PC-9 (cell line): ENCODE results near the gene ADIRF. TPM values are rescaled to one million over a fixed set of nuclear protein-coding genes. Genes with fewer than 3 reads are reported as not detected.

Experiments
- BruUV-seq: library from RNA; stranded (reverse); fragments of 400-500 nt; replicated peaks from 2 replicates; lab custom pipeline; 2021; lab: Mats Ljungman, UMichigan
- CTCF ChIA-PET: fragments of 300-600 bp; sonication (Branson Sonifier 250); formaldehyde crosslinking; loops from one replicate; lab custom pipeline; 2022; ENCODE audit warnings: antibody characterized with exemption; lab: Charles Lee
- POLR2A ChIA-PET: fragments of 300-600 bp; sonication (Branson Sonifier 250); formaldehyde crosslinking; loops from one replicate; lab custom pipeline; 2022; ENCODE audit warnings: antibody characterized with exemption; ENCODE audit not compliant: unreplicated experiment; lab: Charles Lee
- DNase-seq, 2 experiments: peaks; one replicate each; pipeline versions ENCODE4 v3.0.0 to v3.0.0-alpha.2; 2015 to 2022; ENCODE audit warnings: mixed read lengths in 1 of 2
- H2AFZ ChIP-seq: fragments of 200-600 bp; sonication (generic); 2 replicates; pipeline ENCODE4 v1.8.1; 2017; ENCODE audit warnings: antibody characterized with exemption
- H3F3A ChIP-seq: fragments of 200-600 bp; sonication (generic); 2 replicates; pipeline ENCODE4 v1.8.1; 2017; ENCODE audit warnings: antibody characterized with exemption, mild to moderate bottlenecking, low read depth; ENCODE audit not compliant: insufficient read depth
- H3K27ac ChIP-seq: fragments of 200-600 bp; sonication (generic); 2 replicates; pipeline ENCODE4 v1.6.1; 2016; ENCODE audit warnings: mixed run types
- H3K27me3 ChIP-seq: fragments of 200-600 bp; sonication (generic); 2 replicates; pipeline ENCODE4 v1.6.1; 2016; ENCODE audit warnings: low read depth, mixed run types; ENCODE audit not compliant: insufficient read depth
- H3K36me3 ChIP-seq: fragments of 200-600 bp; sonication (generic); 2 replicates; pipeline ENCODE4 v1.6.1; 2016; ENCODE audit warnings: low read depth, mixed run types
- H3K4me1 ChIP-seq: fragments of 200-600 bp; sonication (generic); replicated peaks from 2 replicates; pipeline ENCODE4 v1.6.1; 2016; ENCODE audit warnings: mixed run types; ENCODE audit not compliant: insufficient read depth
- H3K4me2 ChIP-seq: fragments of 200-600 bp; sonication (generic); 2 replicates; pipeline ENCODE4 v1.6.1; 2017; ENCODE audit warnings: mixed run types
- H3K4me3 ChIP-seq: fragments of 200-600 bp; sonication (generic); 2 replicates; pipeline ENCODE4 v1.6.1; 2016; ENCODE audit warnings: mixed run types
- H3K79me2 ChIP-seq: fragments of 200-600 bp; sonication (generic); 2 replicates; pipeline ENCODE4 v1.6.1; 2017; ENCODE audit warnings: low read depth, mixed run types
- H3K9me2 ChIP-seq: fragments of 200-600 bp; sonication (generic); 2 replicates; pipeline ENCODE4 v1.8.1; 2017; ENCODE audit warnings: mild to moderate bottlenecking; ENCODE audit not compliant: insufficient read depth
- H3K9me3 ChIP-seq: fragments of 200-600 bp; sonication (generic); 2 replicates; pipeline ENCODE4 v1.8.1; 2016; ENCODE audit warnings: low read depth; ENCODE audit not compliant: insufficient read depth
- H4K20me1 ChIP-seq: fragments of 200-600 bp; sonication (generic); 2 replicates; pipeline ENCODE4 v1.8.1; 2017; ENCODE audit not compliant: insufficient read depth
- EZH2 ChIP-seq: fragments of 200-600 bp; sonication (generic); IDR thresholded peaks from 2 replicates; pipeline ENCODE4 v1.8.0; 2017; ENCODE audit warnings: antibody characterized with exemption, low read depth
- intact Hi-C: fragments of 100-400 bp; cut with micrococcal nuclease; formaldehyde crosslinking; loops from one replicate; pipeline ENCODE4 v1.10.0; 2022; ENCODE audit not compliant: unreplicated experiment
- total RNA-seq: library from RNA; stranded (reverse); gene quantifications from 2 replicates; pipeline ENCODE4 v1.2.3, GENCODE V29; 2021
- TF ChIP-seq, protein P1 (sequence below): fragments of 200-600 bp; sonication (generic); conservative IDR thresholded peaks from 2 replicates; pipeline ENCODE4 v1.6.1; 2017; ENCODE audit warnings: mixed run types, antibody characterized with exemption, mild to moderate bottlenecking, moderate library complexity

The ADIRF gene
- total RNA-seq, 1 experiment from 2014 or later, result 51.0 TPM

DNA sequence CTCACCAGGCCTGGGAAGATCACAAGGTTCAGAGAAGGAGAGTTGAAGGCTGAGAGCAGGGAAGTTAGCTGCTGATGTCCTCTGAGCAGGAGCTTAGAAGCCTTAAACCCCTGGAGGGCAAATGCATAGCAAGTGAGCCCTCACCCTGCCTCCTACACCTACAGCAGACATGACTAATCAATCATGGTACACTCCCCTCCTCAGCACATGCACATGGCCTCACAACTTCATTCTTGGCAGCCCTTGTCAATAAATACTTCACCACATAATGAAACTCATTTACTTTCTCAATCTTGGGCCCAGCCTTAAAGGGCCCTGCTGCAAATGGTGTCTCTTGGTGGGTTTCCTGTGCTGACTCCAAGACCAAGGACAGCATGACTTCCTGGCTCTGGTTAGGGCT, 23.8 kb upstream of the ADIRF start:
- peak in 1 of 2 experiments; percentile 73 for DNase-seq
- Histone ChIP-seq H3K4me2 (peak overlapping the region; percentile 7), H3K36me3 (no peaks in the 10 kb centered on the region), H3K4me3 (no peak overlapping the region), H2AFZ (no peak overlapping the region), H3K79me2 (no peaks in the 10 kb centered on the region), H3K9me3 (no peaks in the 10 kb centered on the region), H3K9me2 (no peaks in the 10 kb centered on the region), H3K27ac (no peak overlapping the region), H3F3A (no peaks in the 10 kb centered on the region), H3K27me3 (no peaks in the 10 kb centered on the region), H4K20me1 (no peaks in the 10 kb centered on the region), H3K4me1 (peaks cover 13% of the 10 kb centered on the region)
- intact Hi-C loops, result no loop called here
- no TSS peak for BruUV-seq
- POLR2A ChIA-PET, result no interaction called here
- no peak for TF ChIP-seq EZH2
- TF ChIP-seq, protein P1, sequence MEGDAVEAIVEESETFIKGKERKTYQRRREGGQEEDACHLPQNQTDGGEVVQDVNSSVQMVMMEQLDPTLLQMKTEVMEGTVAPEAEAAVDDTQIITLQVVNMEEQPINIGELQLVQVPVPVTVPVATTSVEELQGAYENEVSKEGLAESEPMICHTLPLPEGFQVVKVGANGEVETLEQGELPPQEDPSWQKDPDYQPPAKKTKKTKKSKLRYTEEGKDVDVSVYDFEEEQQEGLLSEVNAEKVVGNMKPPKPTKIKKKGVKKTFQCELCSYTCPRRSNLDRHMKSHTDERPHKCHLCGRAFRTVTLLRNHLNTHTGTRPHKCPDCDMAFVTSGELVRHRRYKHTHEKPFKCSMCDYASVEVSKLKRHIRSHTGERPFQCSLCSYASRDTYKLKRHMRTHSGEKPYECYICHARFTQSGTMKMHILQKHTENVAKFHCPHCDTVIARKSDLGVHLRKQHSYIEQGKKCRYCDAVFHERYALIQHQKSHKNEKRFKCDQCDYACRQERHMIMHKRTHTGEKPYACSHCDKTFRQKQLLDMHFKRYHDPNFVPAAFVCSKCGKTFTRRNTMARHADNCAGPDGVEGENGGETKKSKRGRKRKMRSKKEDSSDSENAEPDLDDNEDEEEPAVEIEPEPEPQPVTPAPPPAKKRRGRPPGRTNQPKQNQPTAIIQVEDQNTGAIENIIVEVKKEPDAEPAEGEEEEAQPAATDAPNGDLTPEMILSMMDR, result no peak
- CTCF ChIA-PET, result no interaction called here

DNA sequence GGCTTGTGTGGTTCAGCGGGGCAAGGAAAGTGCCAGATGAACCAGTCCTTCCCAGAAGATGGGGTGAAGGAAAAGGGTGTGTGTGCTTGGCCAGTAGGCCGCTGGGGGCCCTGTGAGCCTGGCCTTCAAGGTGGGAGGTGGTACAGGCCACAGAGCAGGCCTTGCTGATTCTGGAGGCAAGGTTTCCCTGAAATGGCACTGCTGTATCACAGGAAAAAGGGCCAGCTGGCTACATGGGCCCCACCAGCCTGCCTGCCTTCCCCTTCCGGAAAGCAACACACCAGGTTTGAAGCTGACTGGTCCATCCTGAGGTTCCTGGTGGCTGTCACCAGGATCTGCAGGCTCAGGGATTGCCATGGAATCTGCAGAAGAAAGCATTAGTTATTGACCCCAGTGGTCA, 23.4 kb upstream of the ADIRF start:
- Histone ChIP-seq H3K27me3 (no peaks in the 10 kb centered on the region), H3K9me3 (no peaks in the 10 kb centered on the region), H3K79me2 (no peaks in the 10 kb centered on the region), H4K20me1 (no peaks in the 10 kb centered on the region), H3K4me2 (peak overlapping the region; percentile 7; the same call in 1 of the 2 replicates), H3K27ac (no peak overlapping the region), H2AFZ (no peak overlapping the region), H3K4me1 (peaks cover 13% of the 10 kb centered on the region), H3K9me2 (no peaks in the 10 kb centered on the region), H3K4me3 (no peak overlapping the region), H3K36me3 (no peaks in the 10 kb centered on the region), H3F3A (no peaks in the 10 kb centered on the region)
- no peak for DNase-seq
- ChIA-PET POLR2A (no interaction called here), CTCF (interaction anchor here (0.9 kb wide), 1 partner anchor 14 kb away, joined by 4 read pairs; the partner anchor contains the start of gene SNCG)
- TF ChIP-seq, protein P1, result no peak
- TF ChIP-seq EZH2, result no peak
- intact Hi-C loops, result no loop called here
- no TSS peak for BruUV-seq

DNA sequence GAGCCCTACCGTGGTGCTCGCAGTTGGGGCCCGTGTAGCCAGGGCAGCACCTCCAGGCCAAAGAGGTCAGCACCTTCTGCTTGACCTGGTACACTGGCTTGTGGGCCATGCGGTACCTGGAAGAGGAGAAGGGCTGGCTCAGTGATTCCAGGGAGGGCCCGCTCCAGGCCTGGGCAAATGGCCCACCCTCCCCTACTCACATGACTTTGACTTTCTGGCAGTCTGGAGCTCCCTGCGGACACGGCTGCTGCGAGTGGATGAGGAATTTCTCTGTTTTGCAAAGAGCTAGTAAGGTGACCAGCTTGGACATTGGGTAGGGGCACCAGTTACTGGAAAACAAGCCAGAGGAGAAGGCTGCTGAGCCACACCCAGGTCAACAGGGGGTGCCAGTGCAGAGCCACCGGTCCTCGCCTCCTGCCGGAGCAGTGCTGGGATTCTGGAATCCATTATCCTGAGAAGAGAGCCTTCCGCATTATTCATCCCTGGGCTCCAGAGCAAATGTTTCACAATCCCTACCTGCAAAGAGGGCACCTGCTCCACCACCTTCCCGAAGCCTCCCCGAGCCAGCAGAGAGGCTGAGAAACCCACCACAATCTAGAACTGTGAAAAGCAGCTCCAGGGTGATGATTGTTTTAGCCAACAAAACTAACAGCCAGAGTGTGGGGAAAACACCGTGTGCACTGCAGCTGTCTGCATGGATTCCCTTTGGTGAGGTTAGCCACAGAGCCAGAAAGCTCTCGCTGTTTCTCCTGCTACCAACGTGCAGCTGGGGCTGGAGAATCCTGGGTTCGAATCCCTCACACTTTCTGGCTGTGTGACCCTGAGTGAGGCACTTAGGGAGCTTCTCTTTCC, 22.7 kb upstream of the ADIRF start:
- DNase-seq, result no peak
- CTCF ChIA-PET, result interaction anchor here (0.9 kb wide), 1 partner anchor 13 kb away, joined by 4 read pairs; the partner anchor contains the start of gene SNCG
- H3K36me3 ChIP-seq, result no peaks in the 10 kb centered on the region
- H4K20me1 ChIP-seq, result no peaks in the 10 kb centered on the region
- no TSS peak for BruUV-seq
- H3K27me3 ChIP-seq, result no peaks in the 10 kb centered on the region
- POLR2A ChIA-PET, result interaction anchor here (0.5 kb wide), 1 partner anchor 96 kb away, joined by 4 read pairs; no protein-coding TSS in a partner anchor
- H3K4me2 ChIP-seq, result no peak overlapping the region
- no peaks in the 10 kb centered on the region for H3K9me3 ChIP-seq
- intact Hi-C loops, result no loop called here
- H3K4me3 ChIP-seq, result no peak overlapping the region
- TF ChIP-seq, protein P1, result no peak
- no peak for TF ChIP-seq EZH2
- H3K4me1 ChIP-seq, result peaks cover 13% of the 10 kb centered on the region
- no peaks in the 10 kb centered on the region for H3F3A ChIP-seq
- no peak overlapping the region for H3K27ac ChIP-seq
- H3K9me2 ChIP-seq, result no peaks in the 10 kb centered on the region
- H3K79me2 ChIP-seq, result no peaks in the 10 kb centered on the region
- H2AFZ ChIP-seq, result no peak overlapping the region
